GM12874 (cell line): ENCODE measurements around the gene PMM2.

Experiments
- TF ChIP-seq, protein P1 (sequence below): IDR thresholded peaks from 2 replicates; pipeline ENCODE4 v1.5.1; 2011; ENCODE audit warnings: low read depth, mild to moderate bottlenecking, control low read depth, low read length, moderate library complexity; ENCODE audit not compliant: insufficient read depth

PMM2 gene

DNA sequence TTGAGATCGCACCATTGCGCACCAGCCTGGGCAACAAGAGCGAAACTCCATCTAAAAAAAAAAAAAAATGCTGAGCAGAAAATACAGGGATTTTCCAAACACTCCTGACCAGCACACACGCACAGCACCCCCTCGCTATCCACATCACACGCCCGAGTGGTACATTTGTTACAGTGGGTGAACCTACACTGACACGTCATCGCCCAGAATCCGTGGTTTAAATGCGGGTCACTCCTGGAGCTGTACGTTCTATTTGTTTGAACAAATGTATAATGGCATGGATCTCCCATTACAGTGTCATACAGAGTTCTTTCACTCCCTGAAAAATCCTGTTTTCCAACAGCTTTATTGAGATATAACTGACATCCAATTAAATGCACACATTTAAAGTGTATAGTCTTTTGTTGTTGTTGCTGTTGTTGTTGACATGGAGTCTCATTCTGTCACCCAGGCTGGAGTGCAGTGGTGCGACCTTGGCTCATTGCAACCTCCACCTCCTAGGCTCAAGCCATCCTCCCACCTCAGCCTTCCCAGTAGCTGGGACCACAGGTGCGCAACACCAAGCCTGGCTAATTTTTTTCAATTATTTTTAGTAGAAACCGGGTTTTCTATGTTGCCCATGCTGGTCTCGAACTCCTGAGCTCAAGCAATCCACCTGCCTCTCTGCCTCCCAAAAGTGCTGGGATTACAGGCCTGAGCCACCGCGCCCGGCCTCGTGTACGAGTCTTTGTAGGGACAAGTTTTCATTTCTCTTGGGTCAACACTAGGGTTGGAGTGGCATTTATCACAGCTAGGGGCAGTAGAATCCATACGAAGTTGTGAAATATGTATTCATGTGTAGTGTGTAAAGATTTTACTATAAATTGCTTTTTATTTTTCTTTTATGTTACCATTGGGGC lies 75.6 kb downstream of the PMM2 start:
- TF ChIP-seq, protein P1, sequence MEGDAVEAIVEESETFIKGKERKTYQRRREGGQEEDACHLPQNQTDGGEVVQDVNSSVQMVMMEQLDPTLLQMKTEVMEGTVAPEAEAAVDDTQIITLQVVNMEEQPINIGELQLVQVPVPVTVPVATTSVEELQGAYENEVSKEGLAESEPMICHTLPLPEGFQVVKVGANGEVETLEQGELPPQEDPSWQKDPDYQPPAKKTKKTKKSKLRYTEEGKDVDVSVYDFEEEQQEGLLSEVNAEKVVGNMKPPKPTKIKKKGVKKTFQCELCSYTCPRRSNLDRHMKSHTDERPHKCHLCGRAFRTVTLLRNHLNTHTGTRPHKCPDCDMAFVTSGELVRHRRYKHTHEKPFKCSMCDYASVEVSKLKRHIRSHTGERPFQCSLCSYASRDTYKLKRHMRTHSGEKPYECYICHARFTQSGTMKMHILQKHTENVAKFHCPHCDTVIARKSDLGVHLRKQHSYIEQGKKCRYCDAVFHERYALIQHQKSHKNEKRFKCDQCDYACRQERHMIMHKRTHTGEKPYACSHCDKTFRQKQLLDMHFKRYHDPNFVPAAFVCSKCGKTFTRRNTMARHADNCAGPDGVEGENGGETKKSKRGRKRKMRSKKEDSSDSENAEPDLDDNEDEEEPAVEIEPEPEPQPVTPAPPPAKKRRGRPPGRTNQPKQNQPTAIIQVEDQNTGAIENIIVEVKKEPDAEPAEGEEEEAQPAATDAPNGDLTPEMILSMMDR: no peak

DNA sequence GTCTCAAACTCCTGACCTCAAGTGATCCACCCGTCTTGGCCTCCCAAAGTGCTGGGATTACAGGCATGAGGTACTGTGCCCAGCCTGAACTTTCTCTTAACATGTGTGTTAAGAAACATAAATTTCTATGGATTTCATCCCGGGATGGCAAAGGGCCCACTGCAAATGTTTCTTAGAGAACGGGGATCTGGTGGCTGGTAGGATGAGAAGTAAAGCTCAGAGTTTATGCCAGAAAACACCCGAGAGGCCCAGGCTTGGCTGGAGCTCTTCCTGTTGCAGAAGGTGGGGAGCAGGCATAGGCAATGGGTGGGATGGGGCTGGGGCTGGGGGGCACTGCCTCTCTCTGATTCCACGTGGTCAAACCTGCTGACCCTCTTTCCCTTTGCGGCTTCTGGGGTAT lies 76.7 kb downstream of the PMM2 start:
- TF ChIP-seq, protein P1: no peak

DNA sequence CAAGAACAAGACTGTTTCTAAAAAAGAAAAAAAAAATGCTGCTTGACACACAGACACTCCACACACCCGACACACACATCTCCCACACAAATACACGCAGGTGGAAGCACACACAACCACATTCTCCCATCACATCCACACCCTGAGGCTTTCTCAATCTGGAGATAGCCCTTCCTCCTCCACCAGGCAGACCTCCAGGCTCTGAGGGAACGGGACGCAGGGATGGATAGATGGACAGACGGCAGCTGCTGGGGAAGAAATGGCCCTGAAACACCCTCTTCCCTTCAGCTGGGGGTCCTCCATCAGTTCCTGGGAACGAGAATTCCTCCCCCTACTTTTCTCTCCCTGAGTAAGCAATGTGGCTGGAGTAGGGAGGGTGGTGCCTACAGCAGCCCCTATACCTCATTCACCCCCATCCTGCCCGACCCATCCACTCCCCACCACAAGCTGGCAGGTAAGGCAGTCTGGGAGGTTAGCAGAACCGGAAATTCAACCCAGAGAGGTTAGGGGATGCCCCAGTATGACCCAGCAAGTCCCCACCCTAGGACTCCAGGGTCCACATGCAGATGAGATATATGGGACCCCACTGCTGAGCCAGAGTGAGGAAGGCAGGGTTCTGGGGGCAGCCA lies 80.4 kb downstream of the PMM2 start:
- TF ChIP-seq, protein P1: no peak

DNA sequence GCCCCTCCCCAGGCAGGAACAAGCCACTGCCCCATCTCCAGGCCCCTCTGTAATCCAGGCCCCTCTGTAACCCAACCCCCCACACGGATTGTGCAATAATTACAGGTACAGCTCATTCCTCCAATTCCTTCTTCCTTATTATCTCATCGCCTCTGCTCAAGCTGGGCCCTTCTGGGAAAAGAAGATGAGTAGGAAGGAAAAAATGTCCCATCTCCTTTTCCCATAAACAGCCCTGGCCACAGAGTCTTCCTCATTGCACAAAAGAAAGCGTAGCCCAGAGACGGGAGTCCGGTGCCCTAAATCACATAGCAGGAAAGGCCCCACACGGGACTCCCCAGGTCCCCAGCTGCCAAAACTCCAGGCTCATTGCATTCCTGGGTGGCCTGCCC lies 80.9 kb downstream of the PMM2 start:
- TF ChIP-seq, protein P1: no peak

DNA sequence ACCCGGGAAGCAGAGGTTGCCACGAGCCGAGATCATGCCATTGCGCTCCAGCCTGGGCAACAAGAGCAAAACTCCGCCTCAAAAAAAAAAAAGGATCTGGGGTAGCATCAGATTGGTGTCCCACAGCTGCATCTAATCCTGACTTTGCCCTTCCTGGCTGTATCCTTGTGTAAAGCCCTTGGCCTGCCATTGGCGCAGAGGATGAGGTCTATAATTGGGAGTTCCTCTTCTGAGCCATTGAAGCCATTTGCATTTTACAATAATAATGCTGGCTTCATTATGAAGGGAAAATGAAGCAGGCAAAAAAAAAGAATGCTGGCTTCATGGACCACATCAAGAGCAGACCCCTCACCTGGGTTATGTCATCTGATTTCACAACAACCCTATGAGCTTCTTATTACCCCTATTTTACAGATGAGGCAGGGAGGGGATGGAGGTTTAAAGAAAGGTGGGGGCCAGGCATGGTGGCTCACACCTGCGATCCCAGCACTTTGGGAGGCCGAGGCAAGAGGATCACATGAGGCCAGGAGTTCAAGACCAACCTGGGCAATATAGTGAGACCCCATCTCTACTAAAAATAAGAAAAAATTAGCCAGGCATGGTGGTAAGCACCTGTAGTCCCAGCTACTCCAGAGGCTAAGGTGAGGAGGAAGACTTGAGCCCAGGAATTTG lies 83.3 kb downstream of the PMM2 start:
- TF ChIP-seq, protein P1: no peak

DNA sequence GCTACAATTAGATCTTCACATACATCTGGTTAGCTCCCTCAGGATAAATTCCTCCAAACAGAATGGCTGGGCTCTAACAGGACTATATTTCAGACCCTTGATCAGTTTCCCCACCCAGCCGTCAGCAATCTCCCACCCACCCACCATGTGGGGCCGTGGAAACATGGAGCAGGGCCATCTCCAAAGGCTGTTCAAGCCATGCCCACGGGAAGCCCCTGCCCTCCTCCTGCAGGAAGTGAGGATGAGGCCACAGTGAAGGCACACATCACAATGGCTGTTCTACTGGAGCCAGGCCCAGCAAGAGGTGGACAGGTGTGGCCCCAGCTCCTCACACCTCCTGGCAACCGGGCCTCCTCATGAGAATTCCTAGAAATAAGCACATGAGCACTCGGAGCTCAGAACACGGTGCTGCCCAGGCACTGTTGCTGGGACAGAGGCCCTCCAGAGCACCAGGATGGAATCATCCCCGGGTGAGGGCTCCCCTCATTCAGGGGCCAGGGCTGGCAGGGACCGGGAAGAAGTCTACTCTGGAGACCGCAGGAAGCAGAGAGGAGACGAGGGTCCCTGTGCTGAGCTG lies 84.5 kb downstream of the PMM2 start, which contains the start of gene LITAFD:
Gene LITAFD, plus strand, starts transcription at position 311 of the 577 bp plus-strand sequence. CDS start 2,005 bp downstream, outside the sequence.
- TF ChIP-seq, protein P1: no peak
